HK-2 (cell line): ENCODE data around the gene GLDC.
"Not testable (repeated sequence)": the region's sequence is repeated elsewhere in the genome, so short reads cannot be mapped to it uniquely, and the experiment has no call there.

Experiments
- DNase-seq: peaks from one replicate; pipeline ENCODE4 v3.0.0-alpha.2; 2018; ENCODE audit not compliant: unreplicated experiment

GLDC gene

GRCh38 chr9:6645355-6646292 lies at the start of gene GLDC:
TSS of gene GLDC (minus strand) at chr9:6645729. CDS start at chr9:6645499, 230 bp downstream.
- peak; percentile 77 for DNase-seq

- DNase-seq = no peak
Observed at GRCh38 chr9:6692881-6693361, 47.4 kb upstream of the GLDC start.

GRCh38 chr9:6692433-6692832 lies 46.9 kb upstream of the GLDC start:
- no peak for DNase-seq

GRCh38 chr9:6690675-6691070 lies 45.1 kb upstream of the GLDC start:
- not testable (repeated sequence) for DNase-seq

GRCh38 chr9:6689893-6690674 lies 44.6 kb upstream of the GLDC start:
- DNase-seq = no peak

- DNase-seq = no peak
Observed at GRCh38 chr9:6687180-6687579, 41.7 kb upstream of the GLDC start.

GRCh38 chr9:6686396-6686795 lies 40.9 kb upstream of the GLDC start:
- DNase-seq = no peak

- DNase-seq = no peak
Observed at GRCh38 chr9:6681957-6682501, 36.5 kb upstream of the GLDC start.

- DNase-seq = peak; percentile 95
Observed at GRCh38 chr9:6681147-6681956, 35.8 kb upstream of the GLDC start.

GRCh38 chr9:6680797-6681146 lies 35.2 kb upstream of the GLDC start:
- peak; percentile 68 for DNase-seq

- DNase-seq = no peak
Observed at GRCh38 chr9:6677803-6678202, 32.3 kb upstream of the GLDC start.

- no peak for DNase-seq
Observed at GRCh38 chr9:6676254-6676921, 30.9 kb upstream of the GLDC start.

- no peak for DNase-seq
Observed at GRCh38 chr9:6675268-6675667, 29.7 kb upstream of the GLDC start.

GRCh38 chr9:6673326-6674025 lies 27.9 kb upstream of the GLDC start:
- DNase-seq = no peak

- DNase-seq = no peak
Observed at GRCh38 chr9:6672118-6672517, 26.6 kb upstream of the GLDC start.

GRCh38 chr9:6671416-6671815 lies 25.9 kb upstream of the GLDC start:
- DNase-seq = no peak

- no peak for DNase-seq
Observed at GRCh38 chr9:6669881-6670280, 24.4 kb upstream of the GLDC start.

- no peak for DNase-seq
Observed at GRCh38 chr9:6667633-6668280, 22.2 kb upstream of the GLDC start.

- DNase-seq = no peak
Observed at GRCh38 chr9:6667080-6667479, 21.6 kb upstream of the GLDC start.

- no peak for DNase-seq
Observed at GRCh38 chr9:6665628-6666027, 20.1 kb upstream of the GLDC start.
